ENCODE results near the gene DNAH6. TPM values are rescaled to one million over a fixed set of nuclear protein-coding genes. Genes with fewer than 3 reads are reported as not detected.

DNAH6 gene
- total and polyA plus RNA-seq, 2 of the 13 experiments (the other 11 are each of a cell fraction or from before 2014, with no cell fraction given), result 0.01 TPM; not detected in 1

DNA sequence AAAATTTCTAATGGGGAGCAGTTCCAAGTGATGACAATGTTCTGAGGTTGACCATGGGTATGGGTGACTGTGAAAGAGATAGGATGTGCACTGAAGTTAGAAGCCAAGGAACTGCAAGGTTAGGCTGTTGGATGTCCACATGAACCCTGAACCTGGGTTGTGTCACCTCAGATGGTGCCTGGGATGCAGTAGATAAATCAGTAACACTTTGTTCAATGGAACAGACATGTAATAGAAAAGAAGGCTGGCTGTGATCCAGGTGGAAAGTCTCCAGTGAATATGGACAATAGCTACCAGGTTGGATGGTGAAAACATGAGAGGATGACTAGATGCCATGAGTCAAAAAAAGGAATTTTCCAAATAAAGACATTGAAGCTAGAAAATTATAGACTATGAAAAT lies 233.1 kb downstream of the DNAH6 start:
- TF ChIP-seq NFE2L2 (IDR thresholded peaks at IDR 0.05; ENCODE audit: low read length) (0 out of 2 replicates have a peak, but pooled peaks have one; percentile 45), MXD4 (CRISPR knock-in tag; IDR thresholded peaks at IDR 0.05) (no peak)
- in situ Hi-C loops (cut with HindIII; ENCODE audit: extremely low pct_ligation_motif_present, low pct_unique_long_range_greater_than_20kb), result no loop called here
- no peak overlapping the region for H3K4me3 ChIP-seq (replicated peaks in 1 of 3; ENCODE audit: insufficient read depth in 1 of 3, low read depth in 2 of 3, low read length in 3 of 3)

DNA sequence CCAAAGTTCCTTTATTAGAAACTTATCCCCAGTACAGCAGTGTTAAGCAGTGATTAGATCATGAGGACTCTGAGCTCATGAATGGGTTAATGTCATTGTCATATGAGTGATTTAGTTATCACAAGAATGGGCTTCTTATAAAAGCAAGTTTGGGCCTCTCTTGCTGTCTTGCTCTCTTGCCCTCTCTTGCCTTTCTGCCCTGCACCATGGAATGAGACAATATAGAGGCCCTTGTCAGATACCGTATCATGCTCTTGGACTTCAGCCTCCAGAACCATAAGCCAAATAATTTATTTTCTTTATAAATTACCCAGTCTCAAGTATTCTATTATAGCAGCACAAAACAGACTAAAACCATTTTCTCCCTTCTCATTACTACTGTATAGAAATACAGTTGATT lies 238.8 kb downstream of the DNAH6 start:
- ChIA-PET POLR2A (no interaction called here), CTCF (ENCODE audit: low intra/inter-chr PET ratio, low total read pairs) (no interaction called here)
- H3K4me3 ChIP-seq (replicated peaks in 1 of 3; ENCODE audit: insufficient read depth in 1 of 3, low read depth in 2 of 3, low read length in 3 of 3), result no peak overlapping the region
- no peak for FAIRE-seq
- H3K27me3 ChIP-seq (ENCODE audit: control insufficient read depth in 1 of 2, insufficient read depth in 2 of 2, low read length in 2 of 2), result no peaks in the 10 kb centered on the region; a peak in 1 of 5 replicates
- in situ Hi-C loops (cut with HindIII; ENCODE audit: extremely low pct_ligation_motif_present, low pct_unique_long_range_greater_than_20kb) (no loop called here), intact Hi-C loops (cut with micrococcal nuclease; ENCODE audit: unreplicated experiment) (no loop called here)
- H3K4me2 ChIP-seq (ENCODE audit: low read depth, low read length), result no peak overlapping the region
- WGBS (ENCODE audit: low lambda C conversion rate), result 72% methylated on average over 1 of the region's 1 CpG
- DNase-seq (ENCODE audit: low spot score), result no peak
- no peaks in the 10 kb centered on the region for H3K9me3 ChIP-seq (ENCODE audit: low read length)
- no peak overlapping the region for H2AFZ ChIP-seq (ENCODE audit: low read length)
- no TSS peak for BruUV-seq (replicated peaks)
- no peak overlapping the region for H3K9ac ChIP-seq (ENCODE audit: insufficient read depth, low read depth, low read length)
- H3K79me2 ChIP-seq (ENCODE audit: insufficient read depth, low read length), result no peaks in the 10 kb centered on the region
- no peaks in the 10 kb centered on the region for H3K36me3 ChIP-seq (replicated peaks in 1 of 2; ENCODE audit: control insufficient read depth in 1 of 2, insufficient read depth in 2 of 2, low read length in 2 of 2)
- no peaks in the 10 kb centered on the region for H3K4me1 ChIP-seq (ENCODE audit: insufficient read depth, low read length)
- H4K20me1 ChIP-seq (ENCODE audit: insufficient read depth, low read length), result no peaks in the 10 kb centered on the region
- ATAC-seq, result no peak
- no peak overlapping the region for H3K27ac ChIP-seq (ENCODE audit: extremely low read length, insufficient read depth, low read length)
- TF ChIP-seq KDM5B (CRISPR knock-in tag; IDR thresholded peaks at IDR 0.05; ENCODE audit: borderline replicate concordance) (no peak), CBX1 (IDR thresholded peaks at IDR 0.05; ENCODE audit: low read depth) (no peak), POGZ (CRISPR knock-in tag; IDR thresholded peaks at IDR 0.05) (no peak), ZZZ3 (CRISPR knock-in tag; IDR thresholded peaks at IDR 0.05; ENCODE audit: borderline replicate concordance) (no peak), GPN1 (CRISPR knock-in tag; IDR thresholded peaks at IDR 0.05; ENCODE audit: borderline replicate concordance) (no peak), NAIF1 (CRISPR knock-in tag; IDR thresholded peaks at IDR 0.05; ENCODE audit: borderline replicate concordance) (no peak), GZF1 (CRISPR knock-in tag; IDR thresholded peaks at IDR 0.05) (no peak), MED1 (CRISPR knock-in tag; IDR thresholded peaks at IDR 0.05) (no peak), MIXL1 (CRISPR knock-in tag; IDR thresholded peaks at IDR 0.05) (no peak), HOXD1 (CRISPR knock-in tag; IDR thresholded peaks at IDR 0.05) (no peak), ATF7-NPFF (CRISPR knock-in tag; IDR thresholded peaks at IDR 0.05; ENCODE audit: low read depth) (no peak), CHD4 (IDR thresholded peaks at IDR 0.05; ENCODE audit: borderline replicate concordance, low read length) (no peak), SALL2 (CRISPR knock-in tag; IDR thresholded peaks at IDR 0.05) (no peak)
- TF ChIP-seq, protein P1, sequence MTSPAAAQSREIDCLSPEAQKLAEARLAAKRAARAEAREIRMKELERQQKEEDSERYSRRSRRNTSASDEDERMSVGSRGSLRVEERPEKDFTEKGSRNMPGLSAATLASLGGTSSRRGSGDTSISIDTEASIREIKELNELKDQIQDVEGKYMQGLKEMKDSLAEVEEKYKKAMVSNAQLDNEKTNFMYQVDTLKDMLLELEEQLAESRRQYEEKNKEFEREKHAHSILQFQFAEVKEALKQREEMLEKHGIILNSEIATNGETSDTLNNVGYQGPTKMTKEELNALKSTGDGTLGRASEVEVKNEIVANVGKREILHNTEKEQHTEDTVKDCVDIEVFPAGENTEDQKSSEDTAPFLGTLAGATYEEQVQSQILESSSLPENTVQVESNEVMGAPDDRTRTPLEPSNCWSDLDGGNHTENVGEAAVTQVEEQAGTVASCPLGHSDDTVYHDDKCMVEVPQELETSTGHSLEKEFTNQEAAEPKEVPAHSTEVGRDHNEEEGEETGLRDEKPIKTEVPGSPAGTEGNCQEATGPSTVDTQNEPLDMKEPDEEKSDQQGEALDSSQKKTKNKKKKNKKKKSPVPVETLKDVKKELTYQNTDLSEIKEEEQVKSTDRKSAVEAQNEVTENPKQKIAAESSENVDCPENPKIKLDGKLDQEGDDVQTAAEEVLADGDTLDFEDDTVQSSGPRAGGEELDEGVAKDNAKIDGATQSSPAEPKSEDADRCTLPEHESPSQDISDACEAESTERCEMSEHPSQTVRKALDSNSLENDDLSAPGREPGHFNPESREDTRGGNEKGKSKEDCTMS (CRISPR knock-in tag; conservative IDR thresholded peaks at IDR 0.05), result no peak
- TF ChIP-seq, protein P2, sequence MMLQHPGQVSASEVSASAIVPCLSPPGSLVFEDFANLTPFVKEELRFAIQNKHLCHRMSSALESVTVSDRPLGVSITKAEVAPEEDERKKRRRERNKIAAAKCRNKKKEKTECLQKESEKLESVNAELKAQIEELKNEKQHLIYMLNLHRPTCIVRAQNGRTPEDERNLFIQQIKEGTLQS (CRISPR knock-in tag; IDR thresholded peaks at IDR 0.05), result no peak
- TF ChIP-seq, protein P3, sequence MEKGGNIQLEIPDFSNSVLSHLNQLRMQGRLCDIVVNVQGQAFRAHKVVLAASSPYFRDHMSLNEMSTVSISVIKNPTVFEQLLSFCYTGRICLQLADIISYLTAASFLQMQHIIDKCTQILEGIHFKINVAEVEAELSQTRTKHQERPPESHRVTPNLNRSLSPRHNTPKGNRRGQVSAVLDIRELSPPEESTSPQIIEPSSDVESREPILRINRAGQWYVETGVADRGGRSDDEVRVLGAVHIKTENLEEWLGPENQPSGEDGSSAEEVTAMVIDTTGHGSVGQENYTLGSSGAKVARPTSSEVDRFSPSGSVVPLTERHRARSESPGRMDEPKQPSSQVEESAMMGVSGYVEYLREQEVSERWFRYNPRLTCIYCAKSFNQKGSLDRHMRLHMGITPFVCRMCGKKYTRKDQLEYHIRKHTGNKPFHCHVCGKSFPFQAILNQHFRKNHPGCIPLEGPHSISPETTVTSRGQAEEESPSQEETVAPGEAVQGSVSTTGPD (CRISPR knock-in tag; IDR thresholded peaks at IDR 0.05), result no peak

More for the DNA sequence above, 233.1 kb downstream of the DNAH6 start:
- no TSS peak for BruUV-seq (replicated peaks)
- ATAC-seq (no peak), DNase-seq (ENCODE audit: low spot score) (no peak), FAIRE-seq (no peak)
- H3K79me2 ChIP-seq (ENCODE audit: insufficient read depth, low read length), result no peaks in the 10 kb centered on the region
- no peaks in the 10 kb centered on the region for H3K27me3 ChIP-seq (ENCODE audit: control insufficient read depth in 1 of 2, insufficient read depth in 2 of 2, low read length in 2 of 2)
- no peak overlapping the region for H3K4me2 ChIP-seq (ENCODE audit: low read depth, low read length)
- H3K9me3 ChIP-seq (ENCODE audit: low read length), result no peaks in the 10 kb centered on the region
- intact Hi-C loops (cut with micrococcal nuclease; ENCODE audit: unreplicated experiment), result no loop called here
- no peaks in the 10 kb centered on the region for H3K4me1 ChIP-seq (ENCODE audit: insufficient read depth, low read length)
- POLR2A ChIA-PET, result no interaction called here
- CTCF ChIA-PET (ENCODE audit: low intra/inter-chr PET ratio, low total read pairs), result no interaction called here
- no peak overlapping the region for H2AFZ ChIP-seq (ENCODE audit: low read length)
- H4K20me1 ChIP-seq (ENCODE audit: insufficient read depth, low read length), result no peaks in the 10 kb centered on the region
- no peak overlapping the region for H3K27ac ChIP-seq (ENCODE audit: extremely low read length, insufficient read depth, low read length)
- no peak overlapping the region for H3K9ac ChIP-seq (ENCODE audit: insufficient read depth, low read depth, low read length)
- H3K36me3 ChIP-seq (replicated peaks in 1 of 2; ENCODE audit: control insufficient read depth in 1 of 2, insufficient read depth in 2 of 2, low read length in 2 of 2), result no peaks in the 10 kb centered on the region
